Cardiac fibroblast (primary cell): Measurements from ENCODE around the gene DAGLA.
A peak's percentile ranks its signal among the peaks of the same experiment; 100 is the strongest.

Experiments
- DNase-seq, 2 donors: peaks; one replicate each; pipeline versions ENCODE4 v3.0.0 to v3.0.0-alpha.2; 2010; ENCODE audit warnings: low read depth in 2 of 2
- H3K4me3 ChIP-seq, 2 donors: replicated peaks in 1 of 2; 1 replicate in 1 of 2; 2 replicates in 1 of 2; pipeline ENCODE4 v1.5.1; 2011; ENCODE audit warnings: low read depth in 2 of 2, low read length in 2 of 2, mild to moderate bottlenecking in 2 of 2, moderate library complexity in 1 of 2
- CTCF ChIP-seq: IDR thresholded peaks from one replicate; pipeline ENCODE4 v1.5.1; 2011; ENCODE audit warnings: low read depth, mild to moderate bottlenecking, low read length, inconsistent platforms

Gene DAGLA

GRCh38 chr11:61747967-61748285 is 67.7 kb downstream of the DAGLA start:
- no peak overlapping the region for H3K4me3 ChIP-seq
- DNase-seq: no peak
- TF ChIP-seq CTCF: no peak

GRCh38 chr11:61749591-61750217 is 69.5 kb downstream of the DAGLA start:
- no peak for TF ChIP-seq CTCF
- no peak overlapping the region for H3K4me3 ChIP-seq
- DNase-seq: peak in 1 of 2 donors; percentile 40

GRCh38 chr11:61750631-61751273 is 70.6 kb downstream of the DAGLA start:
- no peak overlapping the region for H3K4me3 ChIP-seq
- no peak for DNase-seq
- TF ChIP-seq CTCF: no peak

GRCh38 chr11:61751384-61751783 is 71.2 kb downstream of the DAGLA start:
- TF ChIP-seq CTCF: no peak
- H3K4me3 ChIP-seq: no peak overlapping the region
- no peak for DNase-seq

GRCh38 chr11:61752117-61752924 is 72.1 kb downstream of the DAGLA start, which contains the start of gene MYRF:
TSS of gene MYRF (plus strand) at chr11:61752636. CDS start at chr11:61752745, 109 bp downstream.
- peak; percentile 30 for TF ChIP-seq CTCF
- H3K4me3 ChIP-seq: peak within 1 kb of the TSS; percentile 46 to 65
- peak; percentile 26 to 42 for DNase-seq

GRCh38 chr11:61752925-61753521 is 72.8 kb downstream of the DAGLA start:
- DNase-seq: no peak
- no peak for TF ChIP-seq CTCF
- peak overlapping the region; percentile 46 to 65 for H3K4me3 ChIP-seq
